BJ (cell line): ENCODE measurements around the gene USP40. TPM values are rescaled to one million over a fixed set of nuclear protein-coding genes. Genes with fewer than 3 reads are reported as not detected.

ENCODE experiments used
- CTCF ChIA-PET: fragments of 350-600 bp; formaldehyde crosslinking; extraction: SDS; loops from one replicate; lab custom pipeline; 2021; ENCODE audit warnings: antibody characterized with exemption, inconsistent platforms; lab: Yijun Ruan, JAX
- POLR2A ChIA-PET: fragments of 300-600 bp; sonication (Branson Sonifier 250); formaldehyde crosslinking; extraction: SDS; loops from one replicate; lab custom pipeline; 2021; ENCODE audit warnings: antibody characterized with exemption; lab: Charles Lee
- DNase-seq: peaks from one replicate; pipeline ENCODE4 v3.0.0-alpha.2; 2011; ENCODE audit warnings: low read depth
- H3K27me3 ChIP-seq: 2 replicates; pipeline ENCODE4 v1.6.0; 2011; ENCODE audit warnings: low read length; ENCODE audit not compliant: control insufficient read depth, insufficient read depth
- H3K36me3 ChIP-seq: 2 replicates; pipeline ENCODE4 v1.5.1; 2011; ENCODE audit warnings: low read length; ENCODE audit not compliant: control insufficient read depth, insufficient read depth
- H3K4me3 ChIP-seq: 2 replicates; pipeline ENCODE4 v1.5.1; 2011; ENCODE audit warnings: low read depth, mild to moderate bottlenecking, control low read depth, low read length
- polyA plus RNA-seq: library from polyadenylated mRNA; depleted of rRNA; stranded (reverse); fragments of >200 nt; gene quantifications from 2 replicates; pipeline ENCODE4 v1.2.3, GENCODE V29; 2011
- TF ChIP-seq, protein P1 (sequence below): IDR thresholded peaks from 2 replicates; pipeline ENCODE4 v1.5.1; 2011; ENCODE audit warnings: low read depth, mild to moderate bottlenecking, control low read depth, inconsistent platforms, low read length, moderate library complexity; ENCODE audit not compliant: insufficient read depth

Gene USP40
- polyA plus RNA-seq, 1 experiment: 48.9 TPM

DNA sequence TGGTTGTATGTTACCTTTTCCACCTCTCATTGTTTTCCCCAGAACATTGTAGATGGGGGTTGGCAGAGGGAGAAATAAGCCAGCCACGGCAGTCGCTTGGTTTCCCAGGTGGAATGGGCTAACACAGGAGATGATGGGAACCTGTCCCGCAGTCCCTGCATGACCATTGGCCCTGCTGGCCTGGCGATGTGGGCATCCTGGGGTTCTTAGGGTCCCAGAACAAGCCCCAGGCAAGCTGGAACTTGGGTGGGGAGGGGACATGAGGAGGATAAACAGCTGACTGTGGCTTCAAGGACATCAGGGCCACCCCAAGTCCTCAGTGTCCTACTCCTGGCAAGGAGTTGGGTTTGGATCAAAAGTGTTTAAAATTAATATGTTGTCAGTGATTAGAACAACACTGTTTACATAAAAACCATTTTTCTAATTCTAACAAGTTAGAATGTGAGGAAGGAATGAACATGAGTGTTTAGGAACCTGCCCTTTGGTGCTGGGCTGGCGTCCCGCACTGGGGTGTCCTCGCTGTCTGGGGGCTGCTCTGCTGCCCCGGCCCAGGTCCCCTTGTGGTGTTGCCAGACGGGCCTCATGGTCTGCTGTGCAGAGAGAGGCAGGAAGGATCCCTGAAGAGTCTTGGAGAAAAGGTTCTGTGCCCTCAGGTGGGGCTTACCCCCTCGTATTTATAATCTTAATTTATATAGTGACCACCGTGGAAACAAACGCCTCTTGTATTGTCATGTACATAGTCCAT, 95.1 kb downstream of the USP40 start:
- peaks cover 13% of the 10 kb centered on the region for H3K36me3 ChIP-seq
- DNase-seq: no peak
- TF ChIP-seq, protein P1, sequence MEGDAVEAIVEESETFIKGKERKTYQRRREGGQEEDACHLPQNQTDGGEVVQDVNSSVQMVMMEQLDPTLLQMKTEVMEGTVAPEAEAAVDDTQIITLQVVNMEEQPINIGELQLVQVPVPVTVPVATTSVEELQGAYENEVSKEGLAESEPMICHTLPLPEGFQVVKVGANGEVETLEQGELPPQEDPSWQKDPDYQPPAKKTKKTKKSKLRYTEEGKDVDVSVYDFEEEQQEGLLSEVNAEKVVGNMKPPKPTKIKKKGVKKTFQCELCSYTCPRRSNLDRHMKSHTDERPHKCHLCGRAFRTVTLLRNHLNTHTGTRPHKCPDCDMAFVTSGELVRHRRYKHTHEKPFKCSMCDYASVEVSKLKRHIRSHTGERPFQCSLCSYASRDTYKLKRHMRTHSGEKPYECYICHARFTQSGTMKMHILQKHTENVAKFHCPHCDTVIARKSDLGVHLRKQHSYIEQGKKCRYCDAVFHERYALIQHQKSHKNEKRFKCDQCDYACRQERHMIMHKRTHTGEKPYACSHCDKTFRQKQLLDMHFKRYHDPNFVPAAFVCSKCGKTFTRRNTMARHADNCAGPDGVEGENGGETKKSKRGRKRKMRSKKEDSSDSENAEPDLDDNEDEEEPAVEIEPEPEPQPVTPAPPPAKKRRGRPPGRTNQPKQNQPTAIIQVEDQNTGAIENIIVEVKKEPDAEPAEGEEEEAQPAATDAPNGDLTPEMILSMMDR: no peak
- ChIA-PET POLR2A (no interaction called here), CTCF (interaction anchor here (0.6 to 1.0 kb wide), 3 partner anchors 28 to 951 kb away, joined by 3 to 5 read pairs (median 4); no protein-coding TSS in a partner anchor)
- H3K27me3 ChIP-seq: no peaks in the 10 kb centered on the region
- H3K4me3 ChIP-seq: no peak overlapping the region

DNA sequence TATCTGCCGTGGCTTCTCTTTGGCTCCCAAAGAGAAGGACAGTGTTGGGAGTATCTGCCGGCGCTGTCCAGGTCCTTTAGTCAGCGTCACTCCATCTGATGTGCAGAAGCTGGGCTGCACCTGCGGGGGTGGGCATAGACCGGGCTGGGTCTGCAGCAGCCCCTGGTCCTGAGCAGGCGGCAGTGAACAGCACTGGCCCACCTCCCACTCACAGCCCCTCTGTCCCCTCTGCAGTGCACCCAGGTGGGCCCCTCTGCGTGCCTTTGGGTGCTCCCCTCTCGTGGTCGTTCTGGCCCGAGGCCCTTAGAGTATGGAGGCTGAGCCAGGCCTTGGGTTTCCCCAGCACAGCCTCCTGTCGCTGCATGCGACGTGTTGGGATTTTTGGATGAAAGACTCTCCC, 95.7 kb downstream of the USP40 start:
- TF ChIP-seq, protein P1: no peak
- POLR2A ChIA-PET: no interaction called here
- Histone ChIP-seq H3K36me3 (peaks cover 10% of the 10 kb centered on the region), H3K4me3 (no peak overlapping the region), H3K27me3 (no peaks in the 10 kb centered on the region)
- CTCF ChIA-PET: interaction anchor here (0.6 to 1.6 kb wide), 4 partner anchors 23 to 952 kb away, joined by 3 to 5 read pairs (median 4); no protein-coding TSS in a partner anchor
- DNase-seq: no peak

DNA sequence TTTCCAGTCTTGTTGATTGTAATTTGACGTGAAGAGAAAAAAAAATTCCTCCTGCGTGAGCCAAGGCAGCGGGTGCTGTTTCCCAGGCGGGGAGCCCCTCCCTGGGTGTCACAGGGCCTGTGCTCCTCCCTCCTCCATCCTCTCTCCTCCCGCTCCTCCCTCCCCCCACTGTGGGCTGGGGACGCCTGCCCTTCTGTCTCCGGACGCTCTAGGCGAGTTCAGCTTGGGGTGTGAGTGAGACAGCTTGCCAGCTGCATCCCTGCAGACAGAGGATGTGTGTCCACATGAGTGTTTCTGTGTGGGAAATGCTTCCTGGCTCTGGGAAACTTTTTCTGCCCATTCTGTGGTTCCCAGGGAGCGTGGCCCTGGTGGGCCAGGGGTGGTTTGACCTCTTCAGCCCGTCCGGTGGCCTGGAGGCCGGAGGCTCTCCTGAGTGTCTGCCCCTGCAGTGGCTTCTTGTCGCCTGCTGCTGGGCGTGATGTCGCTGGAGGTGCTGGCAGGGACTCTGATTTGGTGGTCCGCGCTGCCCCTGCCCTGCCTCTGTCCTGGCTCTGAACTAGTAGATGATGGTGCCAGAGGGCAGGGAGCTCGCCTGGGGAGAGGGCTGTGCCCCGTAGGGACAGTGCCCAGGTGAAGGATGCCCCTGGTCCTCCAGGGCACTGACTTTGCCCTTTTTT, 96.4 kb downstream of the USP40 start:
- Histone ChIP-seq H3K27me3 (no peaks in the 10 kb centered on the region), H3K4me3 (no peak overlapping the region), H3K36me3 (peaks cover 10% of the 10 kb centered on the region)
- no peak for DNase-seq
- POLR2A ChIA-PET: no interaction called here
- CTCF ChIA-PET: interaction anchor here (1.6 kb wide), 1 partner anchor 22 kb away, joined by 3 read pairs; no protein-coding TSS in a partner anchor
- TF ChIP-seq, protein P1: no peak

DNA sequence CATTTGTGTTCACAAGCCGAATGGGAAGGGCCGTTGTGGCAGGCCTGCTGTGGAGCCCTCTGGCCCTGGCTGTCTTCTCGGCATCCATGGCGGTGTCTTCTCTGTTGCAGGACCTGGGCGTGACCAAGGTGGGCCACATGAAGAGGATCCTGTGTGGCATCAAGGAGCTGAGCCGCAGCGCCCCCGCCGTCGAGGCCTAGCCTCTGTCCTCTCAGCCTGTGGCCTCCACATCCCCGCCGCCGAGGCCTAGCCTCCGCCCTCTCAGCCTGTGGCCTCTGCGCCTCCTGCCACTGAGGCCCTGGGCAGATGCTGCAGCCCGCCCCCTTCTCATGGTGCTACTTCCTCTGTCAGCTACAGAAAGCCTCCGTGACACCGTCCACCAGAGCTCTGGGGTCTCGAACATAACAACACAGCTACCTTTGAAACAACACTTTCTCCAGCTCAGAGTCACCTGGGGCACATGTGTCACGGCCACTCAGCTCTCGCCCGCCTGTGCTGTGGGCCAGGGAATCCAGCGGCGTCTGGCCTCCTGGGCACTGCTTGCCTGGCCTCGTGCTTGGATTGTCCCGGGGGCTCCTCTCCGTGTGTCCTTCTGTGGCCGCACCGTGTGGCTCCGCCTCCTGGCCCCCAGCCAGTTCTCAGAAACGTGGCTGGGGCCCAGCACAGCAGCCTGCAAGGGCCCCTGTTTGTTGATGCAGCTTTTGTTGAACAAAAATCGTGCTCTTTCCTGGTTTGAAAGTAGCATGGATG, 97.1 kb downstream of the USP40 start:
- no peak for DNase-seq
- POLR2A ChIA-PET: no interaction called here
- CTCF ChIA-PET: interaction anchor here (1.6 kb wide), 1 partner anchor 22 kb away, joined by 3 read pairs; no protein-coding TSS in a partner anchor
- Histone ChIP-seq H3K27me3 (no peaks in the 10 kb centered on the region), H3K36me3 (peaks cover 13% of the 10 kb centered on the region), H3K4me3 (no peak overlapping the region)
- TF ChIP-seq, protein P1: no peak

DNA sequence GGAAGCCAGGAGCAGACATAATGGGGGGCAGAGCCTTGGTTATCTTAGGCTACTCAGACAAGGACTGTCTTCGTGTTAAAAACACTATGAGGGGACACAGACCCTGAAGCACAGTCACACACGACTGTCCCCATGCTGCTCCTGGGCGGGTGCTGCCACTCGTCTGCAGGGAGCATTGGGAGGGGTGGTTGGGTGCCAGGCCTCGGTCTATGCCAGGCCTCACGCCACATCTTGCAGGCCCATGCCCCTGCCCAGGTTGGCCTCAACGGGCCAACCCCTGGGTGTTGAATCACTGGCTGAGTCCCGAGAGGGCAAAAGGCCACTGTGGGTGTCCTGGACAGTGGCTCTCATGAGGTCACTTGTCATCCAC, 97.9 kb downstream of the USP40 start:
- Histone ChIP-seq H3K27me3 (no peaks in the 10 kb centered on the region), H3K4me3 (no peak overlapping the region), H3K36me3 (peaks cover 19% of the 10 kb centered on the region)
- CTCF ChIA-PET: no interaction called here
- TF ChIP-seq, protein P1: no peak
- no peak for DNase-seq
- POLR2A ChIA-PET: no interaction called here
